Liver (tissue), 3 donors: Measurements from ENCODE around the gene TRIM26.

ENCODE experiments used
- CTCF ChIP-seq: fragments of 150-350 bp; IDR thresholded peaks from 2 replicates; pipeline ENCODE4 v1.5.1; 2017; ENCODE audit warnings: improper control_type of control experiment, low read depth, low read length; ENCODE audit not compliant: missing input control
- JUND ChIP-seq, 2 donors: IDR thresholded peaks; 2 replicates each; pipeline ENCODE4 v1.6.1; 2016; ENCODE audit warnings: antibody characterized with exemption in 2 of 2
- RXRA ChIP-seq, 2 donors: IDR thresholded peaks; 2 replicates each; pipeline ENCODE4 v1.6.1; 2017 to 2018; ENCODE audit warnings: antibody characterized with exemption in 2 of 2, mild to moderate bottlenecking in 1 of 2
- donor health status: healthy.
- donor health status: healthy.

GRCh38 chr6:30202366-30202765 is 10.8 kb downstream of the TRIM26 start:
- TF ChIP-seq CTCF, result no peak
- TF ChIP-seq RXRA (IDR thresholded peaks at IDR 0.05), result no peak
- TF ChIP-seq JUND (IDR thresholded peaks at IDR 0.05), result no peak
